ENCODE measurements around the gene SIRT2.
"Not testable (repeated sequence)": the region's sequence is repeated elsewhere in the genome, so short reads cannot be mapped to it uniquely, and the experiment has no call there.

Gene SIRT2

DNA sequence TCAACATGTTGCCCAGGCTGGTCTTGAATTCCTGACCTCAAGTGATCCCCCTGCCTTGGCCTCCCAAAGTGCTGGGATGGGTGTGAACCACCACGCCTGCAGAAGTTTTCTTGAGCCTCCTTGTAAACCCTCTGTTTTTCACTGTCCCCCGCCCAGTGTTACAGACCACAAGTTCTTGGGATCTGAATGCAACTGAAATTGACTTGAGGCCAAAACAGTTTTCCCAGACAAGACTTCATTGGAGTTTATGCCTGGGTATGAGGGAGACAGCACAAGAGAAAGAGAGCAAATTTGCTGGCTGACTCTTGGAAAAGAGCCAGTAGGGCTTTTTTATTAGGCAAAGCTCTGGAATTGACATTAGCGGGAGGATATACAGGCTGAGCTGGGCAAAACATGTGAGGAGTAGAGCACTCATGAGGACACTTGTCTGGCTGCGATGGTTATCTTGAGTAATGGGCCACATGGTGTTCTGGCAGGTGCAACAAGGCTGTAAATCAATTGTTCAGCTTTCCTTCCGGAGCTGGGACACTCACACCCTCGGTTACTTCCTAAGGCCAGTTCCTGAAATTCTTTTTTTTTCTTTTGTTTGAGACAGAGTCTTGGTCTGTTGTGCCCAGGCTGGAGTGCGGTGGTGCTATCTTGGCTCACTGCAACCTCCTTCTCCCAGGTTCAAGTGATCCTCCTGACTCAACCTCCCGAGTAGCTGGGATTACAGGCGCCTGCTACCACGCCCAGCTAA is 36.9 kb downstream of the SIRT2 start:
- DNase-seq: peak in 2 of 3 donors; percentile 12 to 37

- no peak for DNase-seq
Observed at GRCh38 chr19:38861368-38861767, 38.0 kb downstream of the SIRT2 start.

DNA sequence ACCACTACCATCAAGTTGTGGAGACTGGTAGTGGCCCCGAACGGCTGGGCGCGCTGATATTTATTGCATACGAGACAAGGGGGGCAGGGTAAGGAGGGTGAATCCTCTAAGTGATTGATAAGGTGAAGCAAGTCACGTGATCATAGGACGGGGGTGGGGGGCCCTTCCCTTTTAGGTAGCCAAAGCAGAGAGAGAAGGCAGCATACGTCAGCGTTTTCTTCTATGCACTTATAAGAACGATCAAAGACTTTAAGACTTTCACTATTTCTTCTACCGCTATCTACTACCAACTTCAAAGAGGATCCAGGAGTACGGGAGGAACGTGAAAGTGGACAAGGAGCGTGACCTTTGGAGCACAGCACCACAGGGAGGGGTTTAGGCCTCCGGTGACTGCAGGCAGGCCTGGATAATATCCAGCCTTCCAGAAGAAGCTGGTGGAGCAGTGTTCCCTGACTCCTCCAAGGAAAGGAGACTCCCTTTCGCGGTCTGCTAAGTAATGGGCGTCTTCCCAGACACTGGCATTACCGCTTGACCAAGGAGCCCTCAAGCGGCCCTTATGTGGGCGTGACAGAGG is 39.7 kb downstream of the SIRT2 start:
- not testable (repeated sequence) for DNase-seq

DNA sequence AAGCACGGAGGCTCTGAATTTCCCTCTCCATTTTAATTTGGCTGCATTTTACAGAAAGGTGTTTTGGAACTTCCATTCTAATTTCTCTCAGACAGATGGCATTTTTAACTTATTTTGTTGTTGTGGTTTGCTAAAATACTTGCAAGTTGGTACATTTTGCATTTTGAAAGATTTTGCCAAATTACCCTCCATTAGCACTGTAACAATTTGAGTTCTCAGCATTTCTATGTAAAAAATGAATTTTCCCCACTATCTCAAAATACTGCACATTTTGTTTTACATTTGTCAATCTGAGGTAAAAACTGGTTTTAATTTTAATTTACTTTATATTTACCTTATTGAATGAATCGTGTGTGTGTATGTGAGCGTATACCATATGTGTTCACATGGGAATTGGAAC is 42.6 kb downstream of the SIRT2 start:
- no peak for DNase-seq

GRCh38 chr19:38855751-38856150 is 43.7 kb downstream of the SIRT2 start:
- not testable (repeated sequence) for DNase-seq

DNA sequence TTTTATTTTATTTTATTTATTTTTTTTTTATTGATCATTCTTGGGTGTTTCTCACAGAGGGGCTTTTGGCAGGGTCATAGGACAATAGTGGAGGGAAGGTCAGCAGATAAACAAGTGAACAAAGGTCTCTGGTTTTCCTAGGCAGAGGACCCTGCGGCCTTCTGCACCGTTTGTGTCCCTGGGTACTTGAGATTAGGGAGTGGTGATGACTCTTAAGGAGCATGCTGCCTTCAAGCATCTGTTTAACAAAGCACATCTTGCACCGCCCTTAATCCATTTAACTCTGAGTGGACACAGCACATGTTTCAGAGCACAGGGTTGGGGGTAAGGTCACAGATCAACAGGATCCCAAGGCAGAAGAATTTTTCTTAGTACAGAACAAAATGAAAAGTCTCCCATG is 44.5 kb downstream of the SIRT2 start:
- DNase-seq: not testable (repeated sequence)

DNA sequence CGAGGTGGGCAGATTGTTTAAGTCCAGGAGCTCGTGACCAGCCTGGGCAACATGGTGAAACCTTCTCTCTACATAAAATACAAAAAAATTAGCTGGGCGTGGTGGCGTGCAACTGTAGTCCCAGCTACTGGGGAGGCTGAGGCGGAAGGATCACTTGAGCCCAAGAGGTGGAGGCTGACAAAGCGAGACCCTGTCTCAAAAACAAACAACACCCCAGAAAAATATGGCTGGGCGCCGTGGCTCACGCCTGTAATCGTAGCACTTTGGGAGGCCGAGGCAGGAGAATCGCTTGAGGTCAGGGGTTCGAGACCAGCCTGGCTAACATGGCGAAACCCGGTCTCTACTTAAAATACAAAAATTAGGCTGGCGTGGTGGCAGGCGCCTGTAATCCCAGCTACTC is 46.2 kb downstream of the SIRT2 start:
- DNase-seq: no peak

DNA sequence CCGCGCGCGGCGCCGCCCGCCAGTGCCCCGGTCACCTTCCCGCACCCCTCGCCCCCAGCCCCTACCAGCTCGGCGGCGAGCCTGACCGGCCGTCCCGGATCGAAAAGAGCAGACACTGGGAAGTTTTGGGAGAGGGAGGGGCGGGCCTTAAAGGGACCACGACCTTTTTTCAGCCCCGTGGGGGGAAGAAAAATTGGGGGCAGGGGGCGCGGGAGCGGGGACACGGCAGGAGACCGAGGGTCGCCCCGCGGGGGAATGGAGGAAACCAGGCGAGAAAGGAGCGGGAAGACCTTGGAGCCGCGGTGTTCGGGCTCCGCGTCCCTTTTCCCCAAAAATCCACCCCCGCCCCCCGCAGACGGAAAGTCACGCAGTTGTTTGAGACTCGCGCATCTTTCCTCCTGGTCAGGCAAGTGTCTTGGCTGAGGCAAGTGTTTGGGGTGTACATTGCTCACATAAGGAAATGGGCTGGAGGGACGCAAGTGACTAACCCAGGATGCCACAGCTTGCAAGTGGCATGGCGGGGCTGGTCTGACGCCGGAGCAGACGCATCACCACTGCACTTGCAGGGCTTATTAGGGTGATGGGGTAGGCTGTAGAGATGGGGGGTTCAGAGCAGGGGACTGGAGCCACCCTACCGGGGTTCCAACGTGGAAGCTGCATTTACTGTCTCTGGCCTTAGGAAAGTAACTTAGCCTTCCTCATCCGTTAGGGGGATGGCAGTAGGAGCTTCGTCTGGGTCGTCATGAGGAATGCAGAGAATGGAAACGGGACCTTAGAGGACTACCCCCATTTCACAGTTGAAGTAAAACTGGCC is 47.0 kb downstream of the SIRT2 start:
- DNase-seq: peak; percentile 82 to 90 (median 90)

DNA sequence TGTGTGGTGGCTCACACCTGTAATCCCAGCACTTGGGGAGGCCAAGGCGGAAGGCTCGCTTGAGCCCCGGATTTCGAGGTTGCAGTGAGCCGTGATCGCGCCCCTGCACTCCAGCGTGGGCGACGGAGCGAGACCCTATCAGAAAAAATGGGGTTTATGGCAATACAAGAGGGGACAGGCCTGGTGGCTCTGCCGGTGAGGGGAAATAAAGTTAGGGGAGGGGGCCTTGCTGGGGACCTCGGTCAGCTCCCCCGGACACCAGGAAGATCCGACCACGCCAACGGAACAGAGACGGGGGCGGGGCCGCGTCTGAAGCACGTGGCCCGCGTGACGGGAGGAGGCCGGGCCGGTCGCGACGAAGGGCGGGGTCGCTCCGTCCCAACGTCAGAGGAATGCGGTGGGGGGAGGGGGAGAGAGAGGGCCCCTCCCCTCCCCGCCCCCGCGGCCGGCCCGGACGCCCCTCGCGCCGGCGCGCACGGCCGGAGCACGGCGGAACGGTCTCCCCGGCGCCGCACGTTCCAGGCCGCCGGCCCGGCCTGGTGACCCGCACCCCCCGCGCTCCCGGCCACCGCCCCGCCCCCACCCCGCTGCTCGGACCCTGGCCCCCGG is 47.7 kb downstream of the SIRT2 start:
- DNase-seq: peak; percentile 95 to 100 (median 98)

- peak; percentile 13 to 38 (median 27) for DNase-seq
Observed at GRCh38 chr19:38850976-38851621, 48.3 kb downstream of the SIRT2 start.

GRCh38 chr19:38850436-38850975 is 48.9 kb downstream of the SIRT2 start:
- DNase-seq: peak in 2 of 3 donors; percentile 99 to 100

- peak in 2 of 3 donors; percentile 99 to 100 for DNase-seq
Observed at GRCh38 chr19:38849860-38850435, 49.5 kb downstream of the SIRT2 start, which contains the start of gene HNRNPL. HNRNPL (minus strand) TSS chr19:38849986; CDS start chr19:38849966, 20 bp downstream.

DNA sequence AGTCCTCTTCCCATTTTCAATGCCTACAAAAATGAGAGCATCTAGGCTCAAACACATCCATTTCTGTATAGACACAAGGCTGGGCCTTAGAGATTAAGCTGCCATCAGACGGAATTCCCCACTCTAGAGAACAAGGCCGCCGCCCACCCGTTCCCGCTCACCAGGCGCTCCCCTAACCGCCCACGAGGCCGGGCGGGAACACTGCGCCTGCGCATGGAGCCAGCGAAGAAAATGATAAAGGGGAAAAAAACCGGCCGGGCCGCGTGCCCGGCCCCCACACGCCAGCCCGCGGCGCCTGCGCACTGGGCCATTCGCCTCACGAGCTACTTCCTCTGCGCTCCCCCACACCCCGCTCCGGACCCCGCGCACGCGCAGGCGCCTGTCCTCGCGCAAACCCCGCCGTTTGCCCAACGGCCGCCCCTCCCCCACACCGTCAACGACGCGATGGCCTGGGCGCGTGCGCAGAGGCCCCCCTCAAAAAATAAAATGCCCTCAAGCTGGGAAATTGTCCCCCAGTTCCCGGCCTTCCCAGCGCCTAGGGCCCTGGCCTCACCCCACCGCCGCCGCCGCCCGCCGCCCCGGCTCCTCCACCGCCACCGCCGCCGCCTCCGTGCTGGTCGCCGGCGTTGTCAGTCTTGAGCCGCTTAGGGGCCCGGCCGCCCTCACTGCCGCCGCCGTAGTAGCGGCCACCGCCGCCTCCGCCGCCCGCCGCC is 50.1 kb downstream of the SIRT2 start:
- peak; percentile 100 for DNase-seq

DNA sequence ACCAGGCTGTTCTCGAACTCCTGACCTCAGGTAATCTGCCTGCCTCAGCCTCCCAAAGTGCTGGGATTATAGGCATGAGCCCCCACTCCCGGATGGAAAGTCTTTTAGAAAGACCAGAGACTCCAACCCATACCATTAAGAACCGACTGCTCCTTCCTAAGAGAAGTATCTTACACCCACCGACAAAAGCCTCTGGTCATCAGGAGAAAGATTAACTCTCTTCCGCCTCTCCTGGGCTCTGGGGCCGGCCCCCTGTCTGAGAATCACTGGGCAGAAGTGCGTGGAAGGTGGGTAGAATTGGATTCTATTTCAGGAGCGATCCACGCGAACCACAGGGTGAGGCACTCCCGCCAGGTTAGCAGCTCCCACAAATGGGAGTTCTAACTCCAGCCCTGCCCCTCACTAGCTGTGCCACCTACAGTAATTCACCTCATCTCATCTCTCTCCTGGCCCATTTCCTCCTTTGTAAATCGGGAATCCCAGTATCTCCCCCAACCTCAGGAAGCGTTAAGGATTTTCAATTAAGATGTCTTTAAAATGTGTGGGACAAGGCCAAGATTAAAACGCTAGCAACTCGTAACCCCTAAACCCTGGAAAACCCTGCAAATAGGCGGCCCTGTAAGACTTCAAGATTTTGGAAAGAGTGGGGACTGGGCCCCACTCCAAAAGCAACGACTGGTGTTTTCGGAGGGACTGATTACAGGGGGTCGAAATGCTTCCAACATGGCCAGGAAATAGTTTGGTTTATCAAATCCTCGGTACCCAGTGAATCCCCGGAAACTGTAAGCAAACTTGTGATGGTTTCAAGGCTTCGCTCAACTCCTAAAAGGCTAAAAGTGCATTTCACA is 50.9 kb downstream of the SIRT2 start:
- no peak for DNase-seq

DNA sequence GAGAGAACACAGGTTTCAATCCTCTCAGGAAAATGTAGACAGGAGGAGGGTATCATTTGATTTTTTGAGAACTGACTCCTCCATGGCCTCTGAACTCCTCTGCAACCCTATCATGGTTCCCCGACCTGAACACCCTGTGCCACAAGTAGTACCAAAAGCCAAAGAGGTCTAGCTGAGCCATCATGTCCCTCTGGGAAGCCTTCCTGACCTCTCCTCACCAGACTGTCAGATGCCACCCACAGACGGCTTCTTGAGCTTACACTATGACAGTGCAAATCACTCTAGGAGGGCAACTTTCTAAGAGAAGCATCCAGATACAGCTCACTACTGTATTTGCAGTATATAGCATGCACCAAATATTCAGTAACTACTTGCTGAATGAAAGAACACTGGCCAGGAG is 53.3 kb downstream of the SIRT2 start:
- DNase-seq: no peak

DNA sequence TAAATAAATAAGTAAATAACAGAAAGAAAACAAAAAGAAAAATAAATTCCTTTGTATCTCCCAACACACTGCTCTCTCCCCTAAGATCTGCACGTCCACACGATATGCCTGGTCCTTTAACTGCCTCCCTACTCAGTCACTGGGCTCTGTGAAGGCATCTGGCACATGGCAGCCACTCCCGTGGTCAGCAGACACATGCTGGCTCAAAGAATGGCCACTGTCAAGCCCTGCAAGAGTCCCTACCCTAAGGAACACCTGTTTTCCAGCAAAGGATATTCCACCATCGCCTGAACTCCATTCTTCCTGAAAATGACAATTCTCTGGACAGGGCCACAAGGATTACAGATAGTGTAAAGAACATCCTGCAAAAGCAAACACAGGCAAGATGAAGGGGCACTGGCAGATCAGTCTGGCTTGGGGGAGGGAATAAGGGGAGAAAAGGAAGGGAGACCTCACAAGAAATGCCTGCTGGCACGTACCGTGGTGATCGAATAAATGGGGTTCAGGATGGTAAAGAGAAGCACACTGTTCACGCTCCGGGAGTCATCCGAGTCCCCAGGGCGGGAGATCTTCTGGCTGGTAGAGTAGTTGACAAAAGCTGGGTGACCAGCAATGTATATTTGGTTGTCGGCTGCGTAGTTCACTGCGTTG is 53.9 kb downstream of the SIRT2 start:
- no peak for DNase-seq

GRCh38 chr19:38844093-38844686 is 55.2 kb downstream of the SIRT2 start:
- no peak for DNase-seq

- no peak for DNase-seq
Observed at GRCh38 chr19:38843175-38843758, 56.2 kb downstream of the SIRT2 start.
